ENCODE results near the gene GAST. TPM values are rescaled to one million over a fixed set of nuclear protein-coding genes. Genes with fewer than 3 reads are reported as not detected.

GAST gene
- polyA plus RNA-seq, 2 donors: not detected

GRCh38 chr17:41738801-41739112, 26.6 kb downstream of the GAST start:
- Histone ChIP-seq H3K9me3 (ENCODE audit: control insufficient read depth in 2 of 2, insufficient read depth in 1 of 2, low read depth in 1 of 2, low read length in 1 of 2) (no peaks in the 10 kb centered on the region), H3K4me1 (ENCODE audit: control insufficient read depth in 2 of 2, insufficient read depth in 2 of 2, low read length in 1 of 2) (peaks cover 0 to 13% of the 10 kb centered on the region in 2 donors), H3K27ac (ENCODE audit: low read depth in 2 of 2, low read length in 1 of 2) (no peak overlapping the region), H3K27me3 (ENCODE audit: control insufficient read depth in 1 of 2, insufficient read depth in 2 of 2, low read length in 2 of 2) (no peaks in the 10 kb centered on the region), H3K4me3 (ENCODE audit: low read depth in 1 of 2, low read length in 2 of 2) (no peak overlapping the region), H3K36me3 (ENCODE audit: control insufficient read depth in 2 of 2, insufficient read depth in 2 of 2, low read length in 1 of 2) (no peaks in the 10 kb centered on the region)
- 98 to 100% methylated on average over 3 to 5 of the region's 5 CpGs for WGBS, 2 donors

GRCh38 chr17:41739661-41740352, 27.7 kb downstream of the GAST start:
- H3K4me1 ChIP-seq (ENCODE audit: control insufficient read depth in 2 of 2, insufficient read depth in 2 of 2, low read length in 1 of 2): peaks cover 0 to 2% of the 10 kb centered on the region in 2 donors
- H3K9me3 ChIP-seq (ENCODE audit: control insufficient read depth in 2 of 2, insufficient read depth in 1 of 2, low read depth in 1 of 2, low read length in 1 of 2): no peaks in the 10 kb centered on the region
- no peak overlapping the region for H3K4me3 ChIP-seq (ENCODE audit: low read depth in 1 of 2, low read length in 2 of 2)
- WGBS, 2 donors: 52 to 61% methylated on average over 9 of the region's 9 CpGs
- H3K27ac ChIP-seq (ENCODE audit: low read depth in 2 of 2, low read length in 1 of 2): no peak overlapping the region
- H3K27me3 ChIP-seq (ENCODE audit: control insufficient read depth in 1 of 2, insufficient read depth in 2 of 2, low read length in 2 of 2): no peaks in the 10 kb centered on the region
- H3K36me3 ChIP-seq (ENCODE audit: control insufficient read depth in 2 of 2, insufficient read depth in 2 of 2, low read length in 1 of 2): no peaks in the 10 kb centered on the region

- H3K9me3 ChIP-seq (ENCODE audit: control insufficient read depth in 2 of 2, insufficient read depth in 1 of 2, low read depth in 1 of 2, low read length in 1 of 2): no peaks in the 10 kb centered on the region
- 91 to 94% methylated on average over 5 of the region's 5 CpGs for WGBS, 2 donors
- no peaks in the 10 kb centered on the region for H3K4me1 ChIP-seq (ENCODE audit: control insufficient read depth in 2 of 2, insufficient read depth in 2 of 2, low read length in 1 of 2)
- no peak overlapping the region for H3K4me3 ChIP-seq (ENCODE audit: low read depth in 1 of 2, low read length in 2 of 2)
- H3K36me3 ChIP-seq (ENCODE audit: control insufficient read depth in 2 of 2, insufficient read depth in 2 of 2, low read length in 1 of 2): no peaks in the 10 kb centered on the region
- no peak overlapping the region for H3K27ac ChIP-seq (ENCODE audit: low read depth in 2 of 2, low read length in 1 of 2)
- H3K27me3 ChIP-seq (ENCODE audit: control insufficient read depth in 1 of 2, insufficient read depth in 2 of 2, low read length in 2 of 2): no peaks in the 10 kb centered on the region
Observed at GRCh38 chr17:41740506-41740905, 28.4 kb downstream of the GAST start.

DNA sequence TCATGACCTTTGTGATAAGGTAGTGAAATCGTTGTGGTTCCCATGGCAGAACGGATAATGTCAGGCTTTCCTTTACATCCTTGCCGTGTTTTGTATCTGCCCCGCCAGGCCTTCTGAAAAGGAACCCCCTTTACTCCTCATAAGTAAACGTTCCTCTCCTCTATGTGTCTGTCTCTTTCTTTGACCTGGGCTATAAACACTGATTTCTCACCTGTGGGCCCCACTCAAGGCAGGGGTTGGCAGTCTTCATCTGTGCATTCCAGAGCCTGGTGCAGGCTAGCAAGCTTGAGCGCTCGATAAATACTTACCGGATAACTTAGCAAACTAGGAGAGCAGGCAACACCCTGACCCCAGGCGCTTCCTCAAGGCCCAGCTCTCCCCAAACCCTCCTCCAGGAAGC, 29.6 kb downstream of the GAST start:
- H3K4me3 ChIP-seq (ENCODE audit: low read depth in 1 of 2, low read length in 2 of 2): no peak overlapping the region
- no peaks in the 10 kb centered on the region for H3K36me3 ChIP-seq (ENCODE audit: control insufficient read depth in 2 of 2, insufficient read depth in 2 of 2, low read length in 1 of 2)
- no peaks in the 10 kb centered on the region for H3K9me3 ChIP-seq (ENCODE audit: control insufficient read depth in 2 of 2, insufficient read depth in 1 of 2, low read depth in 1 of 2, low read length in 1 of 2)
- H3K27ac ChIP-seq (ENCODE audit: low read depth in 2 of 2, low read length in 1 of 2): no peak overlapping the region
- H3K27me3 ChIP-seq (ENCODE audit: control insufficient read depth in 1 of 2, insufficient read depth in 2 of 2, low read length in 2 of 2): no peaks in the 10 kb centered on the region
- WGBS, 2 donors: 67 to 72% methylated on average over 9 of the region's 9 CpGs
- H3K4me1 ChIP-seq (ENCODE audit: control insufficient read depth in 2 of 2, insufficient read depth in 2 of 2, low read length in 1 of 2): no peaks in the 10 kb centered on the region

GRCh38 chr17:41748275-41748674, 36.1 kb downstream of the GAST start:
- WGBS, 2 donors: 88% methylated on average over 6 of the region's 6 CpGs
- H3K9me3 ChIP-seq (ENCODE audit: control insufficient read depth in 2 of 2, insufficient read depth in 1 of 2, low read depth in 1 of 2, low read length in 1 of 2): no peaks in the 10 kb centered on the region
- H3K27ac ChIP-seq (ENCODE audit: low read depth in 2 of 2, low read length in 1 of 2): no peak overlapping the region
- no peak overlapping the region for H3K4me3 ChIP-seq (ENCODE audit: low read depth in 1 of 2, low read length in 2 of 2)
- no peaks in the 10 kb centered on the region for H3K4me1 ChIP-seq (ENCODE audit: control insufficient read depth in 2 of 2, insufficient read depth in 2 of 2, low read length in 1 of 2)
- H3K27me3 ChIP-seq (ENCODE audit: control insufficient read depth in 1 of 2, insufficient read depth in 2 of 2, low read length in 2 of 2): no peaks in the 10 kb centered on the region
- peaks cover 0 to 4% of the 10 kb centered on the region in 2 donors for H3K36me3 ChIP-seq (ENCODE audit: control insufficient read depth in 2 of 2, insufficient read depth in 2 of 2, low read length in 1 of 2)

DNA sequence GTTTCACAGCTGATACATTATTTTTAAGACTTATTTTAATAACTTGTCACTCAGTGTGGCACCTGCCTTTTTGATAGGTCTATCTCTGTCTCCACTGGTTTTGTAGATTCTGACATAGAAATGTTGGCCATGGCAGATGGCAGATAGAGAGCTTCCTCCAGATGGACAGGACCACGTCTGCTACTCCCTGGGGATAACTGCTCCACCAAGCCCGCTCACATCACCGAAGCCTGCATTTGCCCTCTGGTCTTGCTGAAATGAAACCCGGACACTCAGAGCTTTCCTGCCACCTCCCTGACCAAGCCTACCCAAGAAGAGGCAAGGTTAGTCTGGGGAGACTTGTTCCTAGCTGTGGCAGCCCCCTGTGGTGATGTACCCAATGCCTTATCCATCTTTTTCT, 38.7 kb downstream of the GAST start:
- Histone ChIP-seq H3K27me3 (ENCODE audit: control insufficient read depth in 1 of 2, insufficient read depth in 2 of 2, low read length in 2 of 2) (no peaks in the 10 kb centered on the region), H3K27ac (ENCODE audit: low read depth in 2 of 2, low read length in 1 of 2) (no peak overlapping the region), H3K4me3 (ENCODE audit: low read depth in 1 of 2, low read length in 2 of 2) (no peak overlapping the region), H3K36me3 (ENCODE audit: control insufficient read depth in 2 of 2, insufficient read depth in 2 of 2, low read length in 1 of 2) (peaks cover 5 to 26% of the 10 kb centered on the region in 2 donors), H3K4me1 (ENCODE audit: control insufficient read depth in 2 of 2, insufficient read depth in 2 of 2, low read length in 1 of 2) (peaks cover 0 to 3% of the 10 kb centered on the region in 2 donors), H3K9me3 (ENCODE audit: control insufficient read depth in 2 of 2, insufficient read depth in 1 of 2, low read depth in 1 of 2, low read length in 1 of 2) (no peaks in the 10 kb centered on the region)
- 73 to 83% methylated on average over 4 of the region's 4 CpGs for WGBS, 2 donors

DNA sequence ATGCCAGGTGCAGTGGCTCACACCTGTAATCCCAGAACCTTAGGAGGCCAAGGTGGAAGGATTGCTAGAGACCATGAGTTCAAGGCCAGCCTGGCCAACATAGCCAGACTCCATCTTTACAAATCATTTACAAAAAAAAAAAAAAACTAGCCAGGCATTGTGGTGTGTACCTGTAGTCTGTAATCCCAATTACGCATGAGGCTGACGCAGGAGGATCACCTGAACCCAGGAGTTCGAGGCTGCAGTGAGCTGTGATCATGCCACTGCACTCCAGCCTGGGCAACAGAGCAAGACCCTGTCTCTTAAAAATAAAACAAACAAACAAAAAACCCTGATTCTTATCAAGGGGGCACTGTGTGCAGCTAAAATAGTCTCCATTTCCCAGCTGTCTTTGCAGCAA, 39.2 kb downstream of the GAST start:
- Histone ChIP-seq H3K9me3 (ENCODE audit: control insufficient read depth in 2 of 2, insufficient read depth in 1 of 2, low read depth in 1 of 2, low read length in 1 of 2) (no peaks in the 10 kb centered on the region), H3K27me3 (ENCODE audit: control insufficient read depth in 1 of 2, insufficient read depth in 2 of 2, low read length in 2 of 2) (no peaks in the 10 kb centered on the region)
- WGBS, 2 donors: 76 to 80% methylated on average over 3 of the region's 3 CpGs

DNA sequence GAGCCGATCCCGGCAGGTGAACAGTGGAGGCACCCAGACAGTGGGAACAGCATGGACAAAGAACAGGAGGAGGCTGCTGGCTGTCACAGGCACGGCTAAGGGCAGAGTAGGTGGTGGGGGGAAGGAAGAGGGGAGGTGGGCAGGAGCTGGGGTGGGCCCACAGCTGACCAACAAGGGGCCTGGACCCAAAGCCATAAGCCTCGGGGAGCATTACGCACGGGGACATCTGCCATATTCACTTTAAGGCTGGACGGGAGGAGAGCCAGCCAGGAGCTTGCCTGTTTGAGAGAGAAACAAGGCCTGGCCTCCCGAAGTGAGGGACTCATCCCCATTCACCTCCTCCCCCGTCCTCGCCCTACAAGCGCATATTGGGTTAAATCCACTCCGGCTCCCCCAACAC, 41.9 kb downstream of the GAST start:
- no peak overlapping the region for H3K27ac ChIP-seq (ENCODE audit: low read depth in 2 of 2, low read length in 1 of 2)
- peaks cover 0 to 3% of the 10 kb centered on the region in 2 donors for H3K4me1 ChIP-seq (ENCODE audit: control insufficient read depth in 2 of 2, insufficient read depth in 2 of 2, low read length in 1 of 2)
- no peaks in the 10 kb centered on the region for H3K27me3 ChIP-seq (ENCODE audit: control insufficient read depth in 1 of 2, insufficient read depth in 2 of 2, low read length in 2 of 2)
- no peaks in the 10 kb centered on the region for H3K9me3 ChIP-seq (ENCODE audit: control insufficient read depth in 2 of 2, insufficient read depth in 1 of 2, low read depth in 1 of 2, low read length in 1 of 2)
- peaks cover 12 to 48% of the 10 kb centered on the region in 2 donors for H3K36me3 ChIP-seq (ENCODE audit: control insufficient read depth in 2 of 2, insufficient read depth in 2 of 2, low read length in 1 of 2)
- 73 to 80% methylated on average over 12 of the region's 12 CpGs for WGBS, 2 donors
- no peak overlapping the region for H3K4me3 ChIP-seq (ENCODE audit: low read depth in 1 of 2, low read length in 2 of 2)

More for the DNA sequence above, 39.2 kb downstream of the GAST start:
- Histone ChIP-seq H3K27ac (ENCODE audit: low read depth in 2 of 2, low read length in 1 of 2) (no peak overlapping the region), H3K4me1 (ENCODE audit: control insufficient read depth in 2 of 2, insufficient read depth in 2 of 2, low read length in 1 of 2) (peaks cover 0 to 3% of the 10 kb centered on the region in 2 donors), H3K36me3 (ENCODE audit: control insufficient read depth in 2 of 2, insufficient read depth in 2 of 2, low read length in 1 of 2) (peaks cover 7 to 29% of the 10 kb centered on the region in 2 donors), H3K4me3 (ENCODE audit: low read depth in 1 of 2, low read length in 2 of 2) (no peak overlapping the region)

DNA sequence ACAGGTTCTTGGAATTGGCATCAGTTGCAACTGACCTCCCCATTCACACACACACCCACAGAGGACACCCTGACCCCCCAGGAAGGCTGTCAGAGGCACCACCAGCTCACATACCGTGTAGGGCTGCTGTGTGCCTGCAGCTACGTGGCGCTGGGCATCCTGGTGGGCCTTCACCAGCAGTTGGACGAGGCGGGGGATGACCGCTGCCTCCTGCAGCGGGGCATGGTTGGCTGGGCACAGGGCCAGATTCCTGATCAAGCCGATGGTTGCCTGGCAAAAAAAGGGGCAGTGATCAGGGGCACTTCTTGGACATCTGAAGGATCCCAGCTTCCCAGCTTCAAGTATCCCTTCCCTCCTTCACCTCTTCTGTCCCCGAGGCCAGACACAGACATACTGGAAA, 46.5 kb downstream of the GAST start:
- H3K36me3 ChIP-seq (ENCODE audit: control insufficient read depth in 2 of 2, insufficient read depth in 2 of 2, low read length in 1 of 2): peaks cover 21 to 72% of the 10 kb centered on the region in 2 donors
- H3K4me1 ChIP-seq (ENCODE audit: control insufficient read depth in 2 of 2, insufficient read depth in 2 of 2, low read length in 1 of 2): peaks cover 0 to 3% of the 10 kb centered on the region in 2 donors
- no peak overlapping the region for H3K4me3 ChIP-seq (ENCODE audit: low read depth in 1 of 2, low read length in 2 of 2)
- H3K27ac ChIP-seq (ENCODE audit: low read depth in 2 of 2, low read length in 1 of 2): no peak overlapping the region
- 77% methylated on average over 9 of the region's 9 CpGs for WGBS, 2 donors
- H3K9me3 ChIP-seq (ENCODE audit: control insufficient read depth in 2 of 2, insufficient read depth in 1 of 2, low read depth in 1 of 2, low read length in 1 of 2): no peaks in the 10 kb centered on the region
- H3K27me3 ChIP-seq (ENCODE audit: control insufficient read depth in 1 of 2, insufficient read depth in 2 of 2, low read length in 2 of 2): no peaks in the 10 kb centered on the region

- Histone ChIP-seq H3K4me1 (ENCODE audit: control insufficient read depth in 2 of 2, insufficient read depth in 2 of 2, low read length in 1 of 2) (no peaks in the 10 kb centered on the region), H3K4me3 (ENCODE audit: low read depth in 1 of 2, low read length in 2 of 2) (no peak overlapping the region), H3K36me3 (ENCODE audit: control insufficient read depth in 2 of 2, insufficient read depth in 2 of 2, low read length in 1 of 2) (peaks cover 17 to 71% of the 10 kb centered on the region in 2 donors), H3K27ac (ENCODE audit: low read depth in 2 of 2, low read length in 1 of 2) (peak overlapping the region in 1 of 2 donors; percentile 56), H3K9me3 (ENCODE audit: control insufficient read depth in 2 of 2, insufficient read depth in 1 of 2, low read depth in 1 of 2, low read length in 1 of 2) (no peaks in the 10 kb centered on the region), H3K27me3 (ENCODE audit: control insufficient read depth in 1 of 2, insufficient read depth in 2 of 2, low read length in 2 of 2) (no peaks in the 10 kb centered on the region)
- WGBS, 2 donors: 86 to 88% methylated on average over 6 of the region's 6 CpGs
Observed at GRCh38 chr17:41760878-41761277, 48.7 kb downstream of the GAST start.

Measured in esophagus (tissue), 2 donors.